Measurements from ENCODE around the gene SLC6A16.
"Not testable (repeated sequence)": the region's sequence is repeated elsewhere in the genome, so short reads cannot be mapped to it uniquely, and the experiment has no call there.

Gene SLC6A16

GRCh38 chr19:49266409-49266808, 58.6 kb downstream of the SLC6A16 start:
- Mint-ChIP-seq H3K27me3 (ENCODE audit: low read depth, poor library complexity) (peaks cover 11% of the 10 kb centered on the region), H3K9me3 (peaks cover 88% of the 10 kb centered on the region)
- not testable (repeated sequence) for H3K36me3 Mint-ChIP-seq (ENCODE audit: low read depth); H3K27ac Mint-ChIP-seq; H3K4me3 Mint-ChIP-seq; H3K4me1 Mint-ChIP-seq
- peak; percentile 39 for TF ChIP-seq CTCF (IDR thresholded peaks at IDR 0.05)
- peak; percentile 45 for DNase-seq

GRCh38 chr19:49264258-49264657, 60.7 kb downstream of the SLC6A16 start:
- Mint-ChIP-seq H3K27ac (no peak overlapping the region), H3K27me3 (ENCODE audit: low read depth, poor library complexity) (peaks cover 13% of the 10 kb centered on the region), H3K4me3 (no peak overlapping the region), H3K9me3 (peaks cover 94% of the 10 kb centered on the region), H3K4me1 (no peaks in the 10 kb centered on the region), H3K36me3 (ENCODE audit: low read depth) (peaks cover 7% of the 10 kb centered on the region)
- no peak for TF ChIP-seq CTCF (IDR thresholded peaks at IDR 0.05)
- DNase-seq: no peak

DNA sequence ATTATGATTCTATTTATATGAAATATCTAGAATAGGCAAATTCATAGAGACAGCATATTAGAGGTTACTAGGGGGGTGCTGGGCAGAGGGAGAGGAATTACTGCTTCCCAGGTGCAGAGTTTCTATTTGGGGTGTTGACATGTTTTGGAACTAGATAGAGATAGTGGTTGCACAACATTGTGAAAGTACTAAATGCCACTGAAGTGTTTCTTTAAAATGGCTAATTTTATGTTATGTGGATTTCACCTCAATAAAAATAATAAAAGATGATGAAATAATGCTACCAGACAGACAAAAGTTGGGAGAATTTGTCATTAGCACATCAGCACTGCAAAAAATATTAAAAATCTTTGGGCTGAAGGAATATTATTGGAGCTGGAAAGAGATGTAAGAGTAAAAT, 63.4 kb downstream of the SLC6A16 start:
- H3K27me3 Mint-ChIP-seq (ENCODE audit: low read depth, poor library complexity): peaks cover 14% of the 10 kb centered on the region
- H3K9me3 Mint-ChIP-seq: peaks cover 88% of the 10 kb centered on the region
- no peak overlapping the region for H3K27ac Mint-ChIP-seq
- DNase-seq: no peak
- H3K4me1 Mint-ChIP-seq: no peaks in the 10 kb centered on the region
- no peaks in the 10 kb centered on the region for H3K36me3 Mint-ChIP-seq (ENCODE audit: low read depth)
- no peak overlapping the region for H3K4me3 Mint-ChIP-seq
- no peak for TF ChIP-seq CTCF (IDR thresholded peaks at IDR 0.05)

DNA sequence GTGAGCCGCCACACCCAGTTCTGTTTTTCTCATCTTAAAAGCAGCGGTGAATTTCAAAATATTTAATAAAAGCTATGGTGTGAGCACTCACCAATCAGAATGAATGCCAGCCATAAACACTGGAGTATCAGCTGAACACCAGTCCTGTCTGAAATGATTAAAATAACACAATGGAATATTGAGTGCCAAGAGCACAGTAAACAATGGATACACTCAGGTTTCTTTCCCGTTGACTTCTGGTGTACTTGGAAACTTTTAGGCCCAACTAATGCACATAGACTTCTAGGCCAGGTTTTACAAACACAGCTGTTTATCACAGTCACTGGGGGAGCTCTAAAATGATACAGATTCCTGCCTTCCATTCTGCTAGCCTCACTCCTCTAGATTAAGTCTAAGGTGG, 68.3 kb downstream of the SLC6A16 start:
- Mint-ChIP-seq H3K4me3 (no peak overlapping the region), H3K27me3 (ENCODE audit: low read depth, poor library complexity) (peaks cover 21% of the 10 kb centered on the region)

GRCh38 chr19:49255674-49256073, 69.3 kb downstream of the SLC6A16 start:
- TF ChIP-seq CTCF (IDR thresholded peaks at IDR 0.05): no peak
- peaks cover 34% of the 10 kb centered on the region for H3K9me3 Mint-ChIP-seq
- no peak for DNase-seq
- H3K27ac Mint-ChIP-seq: no peak overlapping the region
- peaks cover 3% of the 10 kb centered on the region for H3K36me3 Mint-ChIP-seq (ENCODE audit: low read depth)
- peaks cover 18% of the 10 kb centered on the region for H3K27me3 Mint-ChIP-seq (ENCODE audit: low read depth, poor library complexity)
- H3K4me3 Mint-ChIP-seq: no peak overlapping the region
- no peaks in the 10 kb centered on the region for H3K4me1 Mint-ChIP-seq

More for the DNA sequence above, 68.3 kb downstream of the SLC6A16 start:
- Mint-ChIP-seq H3K36me3 (ENCODE audit: low read depth) (no peaks in the 10 kb centered on the region), H3K27ac (no peak overlapping the region), H3K4me1 (no peaks in the 10 kb centered on the region), H3K9me3 (peaks cover 40% of the 10 kb centered on the region)
- no peak for TF ChIP-seq CTCF (IDR thresholded peaks at IDR 0.05)
- DNase-seq: no peak

- Mint-ChIP-seq H3K4me3 (no peak overlapping the region), H3K27ac (no peak overlapping the region), H3K9me3 (peaks cover 11% of the 10 kb centered on the region), H3K4me1 (no peaks in the 10 kb centered on the region), H3K27me3 (ENCODE audit: low read depth, poor library complexity) (peaks cover 14% of the 10 kb centered on the region), H3K36me3 (ENCODE audit: low read depth) (peaks cover 12% of the 10 kb centered on the region)
- DNase-seq: no peak
- no peak for TF ChIP-seq CTCF (IDR thresholded peaks at IDR 0.05)
Observed at GRCh38 chr19:49249933-49250332, 75.1 kb downstream of the SLC6A16 start.
